Ovary (tissue), 9 donors: ENCODE measurements around the gene WRNIP1. TPM values are rescaled to one million over a fixed set of nuclear protein-coding genes. Genes with fewer than 3 reads are reported as not detected.

Experiments used
- DNase-seq, 5 donors: peaks; one replicate each; pipeline ENCODE4 v3.0.0-alpha.2; 2019 to 2020
- H3K27ac ChIP-seq, 2 donors: fragments of 200-600 bp; one replicate each; pipeline versions ENCODE4 v1.5.1 to v1.8.0; 2019 to 2022
- H3K27me3 ChIP-seq: fragments of 200-600 bp; one replicate; pipeline ENCODE4 v1.8.0; 2022
- H3K36me3 ChIP-seq: fragments of 200-600 bp; sonication (generic); one replicate; pipeline ENCODE4 v1.5.1; 2019
- H3K4me1 ChIP-seq: one replicate; pipeline ENCODE4 v1.8.1; 2013; ENCODE audit warnings: mild to moderate bottlenecking, moderate library complexity; ENCODE audit not compliant: insufficient read depth
- H3K4me3 ChIP-seq: fragments of 200-600 bp; sonication (generic); one replicate; pipeline ENCODE4 v1.5.1; 2017
- H3K9me3 ChIP-seq, 2 donors: fragments of 200-600 bp in 1 of 2; sonication (generic) in 1 of 2; one replicate each; pipeline versions ENCODE4 v1.5.1 to v1.8.1; 2013 to 2019; ENCODE audit warnings: mild to moderate bottlenecking in 1 of 2, moderate library complexity in 1 of 2
- CTCF ChIP-seq, 3 donors: fragments of 450-650 bp in 2 of 3; fragments of 200-600 bp in 1 of 3; IDR thresholded peaks; one replicate each; pipeline versions ENCODE4 v1.5.1 to v1.8.0; 2016 to 2022; ENCODE audit warnings: antibody characterized with exemption in 3 of 3, mild to moderate bottlenecking in 1 of 3
- EP300 ChIP-seq: sonication (generic); formaldehyde crosslinking; IDR thresholded peaks from one replicate; pipeline ENCODE4 v1.6.1; 2017; ENCODE audit warnings: antibody characterized with exemption
- POLR2A ChIP-seq: fragments of 450-650 bp; IDR thresholded peaks from one replicate; pipeline ENCODE4 v1.6.1; 2017; ENCODE audit warnings: antibody characterized with exemption, mild to moderate bottlenecking, moderate library complexity
- WGBS, 3 donors: extraction: QIAGEN DNeasy Blood & Tissue Kit in 1 of 3; methylation state at CpG; one replicate each; pipeline versions ENCODE4 v1.1.5 to v1.1.7; 2013 to 2017; 5-methylcytosine and 5-hydroxymethylcytosine counted together
- intact Hi-C, 4 donors: fragments of 100-400 bp; cut with DNase I; formaldehyde crosslinking; loops; one replicate each; pipeline versions ENCODE4 v1.11.0 to v1.15.1; 2022 to 2023
- polyA plus RNA-seq, 2 donors: library from polyadenylated mRNA; stranded (reverse); fragments of 200-250 nt in 1 of 2; fragments of 350-450 nt in 1 of 2; fragmentation: Illumina TruSeq in 1 of 2; extraction: RNeasy Lipid Tissue Mini Kit (QIAGEN cat#74804) in 1 of 2; gene quantifications; one replicate each; pipeline ENCODE4 v1.2.3, GENCODE V29; 2013 to 2014
- total RNA-seq, 7 donors: library from RNA; depleted of rRNA in 2 of 7; stranded (reverse); fragments of >200 nt in 2 of 7; fragmentation: NEBNext Ultra II Directional in 3 of 7; extraction: Animal tissue kit (Norgen Biotek cat#: 25700) in 3 of 7; gene quantifications; one replicate each; pipeline versions ENCODE4 v1.1.0 to v1.2.4, GENCODE V29; 2016 to 2023
- donor health status: DM: no; HTN: no; CAD: no; lungs with moderate emphysema.
- donor health status: DM: no; HTN: no; CAD: no.
- donor health status: Bipolar disorder and iron deficiency.
- donor health status: DM: yes; HTN: yes; CAD: no.
- donor health status: DM: no; HTN: no; CAD: no.
- donor health status: DM: yes; HTN: yes; CAD: no.

WRNIP1 gene
- total and polyA plus RNA-seq, 9 donors, result 30.4 to 73.4 (median 34.6) TPM

- TF ChIP-seq CTCF (IDR thresholded peaks at IDR 0.05) (no peak), POLR2A (no peak), EP300 (no peak)
- H3K4me1 ChIP-seq, result no peaks in the 10 kb centered on the region
- no peak overlapping the region for H3K27ac ChIP-seq
- intact Hi-C loops, result no loop called here
- no peaks in the 10 kb centered on the region for H3K27me3 ChIP-seq
- no peak for DNase-seq
- 70 to 84% (median 80%) methylated on average over 3 of the region's 3 CpGs for WGBS, 3 donors
- no peak overlapping the region for H3K4me3 ChIP-seq
- no peaks in the 10 kb centered on the region for H3K9me3 ChIP-seq
- H3K36me3 ChIP-seq, result no peaks in the 10 kb centered on the region
These were observed 41.5 kb downstream of the WRNIP1 start for GRCh38 chr6:2806644-2807043.

- intact Hi-C loops, result no loop called here
- no peak for DNase-seq
- no peaks in the 10 kb centered on the region for H3K9me3 ChIP-seq
- 54 to 69% (median 64%) methylated on average over 9 of the region's 9 CpGs for WGBS, 3 donors
- H3K27me3 ChIP-seq, result no peaks in the 10 kb centered on the region
- no peaks in the 10 kb centered on the region for H3K36me3 ChIP-seq
- H3K4me1 ChIP-seq, result no peaks in the 10 kb centered on the region
- H3K4me3 ChIP-seq, result no peak overlapping the region
- H3K27ac ChIP-seq, result no peak overlapping the region
- no peak for TF ChIP-seq EP300
- TF ChIP-seq CTCF (IDR thresholded peaks at IDR 0.05), result no peak
- TF ChIP-seq POLR2A, result no peak
These were observed 42.3 kb downstream of the WRNIP1 start for GRCh38 chr6:2807342-2808090.

- H3K27me3 ChIP-seq, result no peaks in the 10 kb centered on the region
- no peaks in the 10 kb centered on the region for H3K4me1 ChIP-seq
- no peak overlapping the region for H3K4me3 ChIP-seq
- H3K27ac ChIP-seq, result no peak overlapping the region
- intact Hi-C loops, result no loop called here
- DNase-seq, result no peak
- WGBS, 3 donors, result 72 to 84% (median 75%) methylated on average over 2 of the region's 2 CpGs
- TF ChIP-seq POLR2A, result no peak
- no peak for TF ChIP-seq CTCF (IDR thresholded peaks at IDR 0.05)
- no peak for TF ChIP-seq EP300
- H3K9me3 ChIP-seq, result no peaks in the 10 kb centered on the region
- no peaks in the 10 kb centered on the region for H3K36me3 ChIP-seq
These were observed 43.8 kb downstream of the WRNIP1 start for GRCh38 chr6:2809015-2809414.

- H3K27ac ChIP-seq, result no peak overlapping the region
- DNase-seq, result no peak
- no peaks in the 10 kb centered on the region for H3K27me3 ChIP-seq
- 88 to 94% (median 91%) methylated on average over 9 of the region's 9 CpGs for WGBS, 3 donors
- intact Hi-C loops, result no loop called here
- H3K36me3 ChIP-seq, result no peaks in the 10 kb centered on the region
- no peaks in the 10 kb centered on the region for H3K4me1 ChIP-seq
- no peaks in the 10 kb centered on the region for H3K9me3 ChIP-seq
- TF ChIP-seq POLR2A (no peak), CTCF (IDR thresholded peaks at IDR 0.05) (no peak), EP300 (no peak)
- H3K4me3 ChIP-seq, result no peak overlapping the region
These were observed 45.0 kb downstream of the WRNIP1 start for GRCh38 chr6:2810092-2810671.
